Transverse colon (tissue), 4 donors: ENCODE data around the gene SUV39H1. TPM values are rescaled to one million over a fixed set of nuclear protein-coding genes. Genes with fewer than 3 reads are reported as not detected.
A peak's percentile ranks its signal among the peaks of the same experiment; 100 is the strongest.
"Not testable (repeated sequence)": the region's sequence is repeated elsewhere in the genome, so short reads cannot be mapped to it uniquely, and the experiment has no call there.

ENCODE experiments used
- DNase-seq: peaks from one replicate; pipeline ENCODE4 v3.0.0-alpha.2; 2019
- H3K27ac ChIP-seq, 4 donors: fragments of 200-600 bp; sonication (generic); 2 replicates each; pipeline ENCODE4 v1.5.1; 2016 to 2018; ENCODE audit warnings: inconsistent platforms in 4 of 4
- H3K27me3 ChIP-seq: fragments of 200-600 bp; sonication (generic); 2 replicates; pipeline ENCODE4 v1.5.1; 2017; ENCODE audit warnings: inconsistent platforms
- H3K36me3 ChIP-seq, 4 donors: fragments of 200-600 bp; sonication (generic); 2 replicates each; pipeline ENCODE4 v1.5.1; 2017 to 2019; ENCODE audit warnings: inconsistent platforms in 4 of 4
- H3K4me1 ChIP-seq, 4 donors: fragments of 200-600 bp; sonication (generic); 2 replicates each; pipeline ENCODE4 v1.5.1; 2017 to 2020; ENCODE audit warnings: inconsistent platforms in 4 of 4
- H3K4me3 ChIP-seq, 4 donors: fragments of 200-600 bp; sonication (generic); 1 replicate in 1 of 4; 2 replicates in 3 of 4; pipeline versions ENCODE4 v1.5.1 to v1.6.1; 2017 to 2019; ENCODE audit warnings: inconsistent platforms in 4 of 4
- H3K9me3 ChIP-seq, 2 donors: fragments of 200-600 bp; sonication (generic); 2 replicates each; pipeline ENCODE4 v1.5.1; 2017 to 2019; ENCODE audit warnings: inconsistent platforms in 2 of 2
- EP300 ChIP-seq: sonication (generic); formaldehyde crosslinking; IDR thresholded peaks from one replicate; pipeline ENCODE4 v1.6.1; 2017; ENCODE audit warnings: antibody characterized with exemption, low read depth
- POLR2A ChIP-seq: fragments of 450-650 bp; IDR thresholded peaks from one replicate; pipeline ENCODE4 v1.6.1; 2016; ENCODE audit warnings: antibody characterized with exemption, mild to moderate bottlenecking, moderate library complexity
- POLR2AphosphoS5 ChIP-seq, 3 donors: sonication (generic); formaldehyde crosslinking; IDR thresholded peaks; one replicate each; pipeline ENCODE4 v1.6.1; 2016; ENCODE audit warnings: antibody characterized with exemption in 3 of 3
- WGBS, 2 donors: methylation state at CpG; one replicate each; pipeline ENCODE4 v1.1.5; 2018; ENCODE audit warnings: low coverage in 1 of 2; 5-methylcytosine and 5-hydroxymethylcytosine counted together
- in situ Hi-C, 4 donors: fragments of 200-750 bp; cut with MboI; loops; one replicate each; pipeline versions ENCODE4 v1.15.0 to v1.15.1; 2017; ENCODE audit warnings: low sequenced_read_pairs in 3 of 4, low pct_ligation_motif_present in 1 of 4, low pct_unique_long_range_greater_than_20kb in 1 of 4
- intact Hi-C: fragments of 100-400 bp; cut with DNase I; formaldehyde crosslinking; loops from one replicate; pipeline ENCODE4 v1.15.1; 2023; ENCODE audit warnings: low total_unique reads
- total RNA-seq, 4 donors: library from RNA; depleted of rRNA; stranded (reverse); fragments of >200 nt; gene quantifications; one replicate each; pipeline ENCODE4 v1.1.0, GENCODE V29; 2016
- TF ChIP-seq, protein P1 (sequence below), 5 experiments: fragments of 200-600 bp in 3 of 5; fragments of 450-650 bp in 2 of 5; sonication (generic) in 3 of 5; IDR thresholded peaks; 1 replicate in 2 of 5; 2 replicates in 3 of 5; pipeline ENCODE4 v1.5.1; 2016 to 2017; ENCODE audit warnings: antibody characterized with exemption in 5 of 5, inconsistent platforms in 3 of 5, mild to moderate bottlenecking in 2 of 5, moderate library complexity in 1 of 5

The SUV39H1 gene
- total RNA-seq, 4 donors from 2014 or later = 1.00 to 5.3 (median 4.4) TPM

DNA sequence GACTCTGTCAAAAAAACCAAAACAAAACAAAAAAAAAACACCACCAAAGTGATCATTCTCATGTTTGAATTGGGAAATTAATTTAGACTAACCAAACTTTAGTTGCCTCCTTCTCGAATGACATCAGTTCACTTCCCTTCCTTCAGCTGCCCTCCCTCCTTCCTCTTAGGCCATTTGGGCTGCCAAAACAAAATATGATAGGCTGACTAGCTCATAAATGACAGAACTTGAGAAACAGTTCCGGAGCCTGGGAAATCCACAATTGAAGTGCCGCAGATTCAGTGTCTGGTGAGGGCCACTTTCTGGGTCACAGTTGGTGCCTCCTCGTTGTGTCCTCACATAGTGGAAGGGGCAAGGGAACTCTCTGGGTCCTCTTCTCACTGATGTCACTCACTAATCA lies 29.0 kb upstream of the SUV39H1 start:
- Histone ChIP-seq H3K4me3 (no peak overlapping the region), H3K4me1 (no peaks in the 10 kb centered on the region), H3K27ac (no peak overlapping the region), H3K27me3 (no peaks in the 10 kb centered on the region), H3K36me3 (no peaks in the 10 kb centered on the region), H3K9me3 (no peaks in the 10 kb centered on the region)
- TF ChIP-seq POLR2AphosphoS5 (IDR thresholded peaks at IDR 0.05) = no peak
- TF ChIP-seq, protein P1, sequence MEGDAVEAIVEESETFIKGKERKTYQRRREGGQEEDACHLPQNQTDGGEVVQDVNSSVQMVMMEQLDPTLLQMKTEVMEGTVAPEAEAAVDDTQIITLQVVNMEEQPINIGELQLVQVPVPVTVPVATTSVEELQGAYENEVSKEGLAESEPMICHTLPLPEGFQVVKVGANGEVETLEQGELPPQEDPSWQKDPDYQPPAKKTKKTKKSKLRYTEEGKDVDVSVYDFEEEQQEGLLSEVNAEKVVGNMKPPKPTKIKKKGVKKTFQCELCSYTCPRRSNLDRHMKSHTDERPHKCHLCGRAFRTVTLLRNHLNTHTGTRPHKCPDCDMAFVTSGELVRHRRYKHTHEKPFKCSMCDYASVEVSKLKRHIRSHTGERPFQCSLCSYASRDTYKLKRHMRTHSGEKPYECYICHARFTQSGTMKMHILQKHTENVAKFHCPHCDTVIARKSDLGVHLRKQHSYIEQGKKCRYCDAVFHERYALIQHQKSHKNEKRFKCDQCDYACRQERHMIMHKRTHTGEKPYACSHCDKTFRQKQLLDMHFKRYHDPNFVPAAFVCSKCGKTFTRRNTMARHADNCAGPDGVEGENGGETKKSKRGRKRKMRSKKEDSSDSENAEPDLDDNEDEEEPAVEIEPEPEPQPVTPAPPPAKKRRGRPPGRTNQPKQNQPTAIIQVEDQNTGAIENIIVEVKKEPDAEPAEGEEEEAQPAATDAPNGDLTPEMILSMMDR (IDR thresholded peaks at IDR 0.05) = no peak
- TF ChIP-seq EP300 = no peak
- TF ChIP-seq POLR2A = no peak
- no peak for DNase-seq
- 76% methylated on average over 4 of the region's 4 CpGs; no CpG with 5 or more reads in 1 of the 2 donors for WGBS, 2 donors
- intact Hi-C loops (no loop called here), in situ Hi-C loops (no loop called here)

DNA sequence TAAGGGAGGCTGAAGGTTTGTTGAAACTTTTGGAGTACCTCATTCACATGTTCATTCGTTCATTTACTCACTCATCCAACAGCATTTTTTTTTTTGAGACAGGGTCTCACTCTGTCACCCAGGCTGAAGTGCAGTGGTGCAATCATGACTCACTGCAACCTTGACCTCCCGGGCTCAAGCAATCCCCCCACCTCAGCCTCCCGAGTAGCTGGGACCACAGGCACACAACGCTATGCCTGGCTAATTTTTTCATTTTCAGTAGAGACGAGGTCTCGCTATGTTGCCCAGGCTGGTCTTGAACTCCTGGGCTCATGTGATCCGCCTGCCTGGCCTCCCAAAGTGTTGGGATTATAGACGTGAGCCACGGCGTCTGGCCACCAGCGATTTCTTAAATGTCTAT lies 28.3 kb upstream of the SUV39H1 start:
- in situ Hi-C loops, DNase-seq, H3K4me1 ChIP-seq, H3K27me3 ChIP-seq, H3K9me3 ChIP-seq, H3K27ac ChIP-seq, intact Hi-C loops, H3K4me3 ChIP-seq, H3K36me3 ChIP-seq: not testable (repeated sequence)
- 87% methylated on average over 11 of the region's 11 CpGs; no CpG with 5 or more reads in 1 of the 2 donors for WGBS, 2 donors

DNA sequence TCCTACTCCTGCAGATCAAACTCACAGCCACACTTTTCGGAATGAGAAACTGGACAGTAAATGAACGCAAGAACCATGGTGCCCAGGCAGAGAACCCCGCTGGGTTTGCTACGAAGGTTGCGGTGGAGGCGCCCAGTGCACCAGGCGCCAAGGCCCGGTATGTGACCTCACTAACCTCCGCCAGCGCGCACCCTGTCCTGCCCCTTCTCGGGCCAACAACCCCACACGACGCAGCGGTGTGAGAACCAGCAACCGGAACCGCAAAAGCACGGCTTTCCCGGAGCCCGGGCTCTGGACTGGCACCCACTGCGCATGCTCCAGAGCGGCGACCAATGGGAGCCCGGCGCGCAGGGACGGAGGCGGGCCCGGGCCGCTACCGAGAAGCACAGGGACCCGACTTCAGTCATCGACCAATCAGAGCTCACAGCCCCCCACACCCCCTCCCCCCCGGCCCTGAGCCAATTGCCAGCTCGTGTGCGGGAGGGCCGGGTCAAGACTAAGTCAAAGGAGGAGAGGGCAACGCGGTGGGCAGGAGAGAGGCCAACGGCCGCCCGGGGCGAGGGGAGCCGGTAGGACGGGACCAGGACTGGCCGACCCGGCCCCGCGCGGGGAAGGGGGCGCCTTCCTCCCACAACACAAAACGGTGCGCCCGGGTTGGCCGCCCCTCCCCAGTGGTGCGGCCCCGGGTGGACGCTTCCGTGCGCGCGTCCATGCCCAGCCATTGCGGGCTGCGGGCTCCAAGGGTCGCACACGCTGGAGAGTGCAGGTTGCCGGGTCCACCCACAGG lies 20.2 kb upstream of the SUV39H1 start:
- no peaks in the 10 kb centered on the region for H3K9me3 ChIP-seq
- DNase-seq = peak; percentile 91
- TF ChIP-seq EP300 (no peak), POLR2A (peak; percentile 89), POLR2AphosphoS5 (IDR thresholded peaks at IDR 0.05) (peak; percentile 81 to 90 (median 89))
- TF ChIP-seq, protein P1 (IDR thresholded peaks at IDR 0.05) = no peak
- WGBS, 2 donors = 46% methylated on average over 33 of the region's 67 CpGs; no CpG with 5 or more reads in 1 of the 2 donors
- in situ Hi-C loops (no loop called here), intact Hi-C loops (no loop called here)
- H3K27me3 ChIP-seq = no peaks in the 10 kb centered on the region
- H3K4me1 ChIP-seq = peaks cover 0 to 13% (median 1%) of the 10 kb centered on the region in 4 donors
- H3K36me3 ChIP-seq = no peaks in the 10 kb centered on the region
- peak overlapping the region; percentile 88 to 96 (median 92) for H3K27ac ChIP-seq
- H3K4me3 ChIP-seq = peak overlapping the region; percentile 63 to 92 (median 79)

DNA sequence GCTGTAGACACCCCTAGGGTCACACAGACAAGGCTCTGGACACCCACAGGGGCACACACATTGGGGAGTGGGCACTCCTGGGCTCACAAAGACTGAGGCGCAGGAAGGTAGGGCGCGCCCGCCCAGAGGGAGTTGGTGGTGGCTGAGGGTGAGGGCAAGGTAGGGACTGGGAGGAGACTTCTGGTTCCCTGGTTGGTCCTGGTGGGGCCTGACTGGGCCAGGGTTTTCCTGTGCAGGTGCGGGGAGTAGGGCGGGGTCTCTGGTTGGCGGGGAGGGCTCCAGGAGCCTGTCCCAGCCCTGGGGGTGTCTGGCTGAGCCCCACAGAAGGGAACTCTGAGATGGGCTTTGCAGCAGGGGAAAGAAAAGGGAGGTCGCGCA lies 19.7 kb upstream of the SUV39H1 start:
- intact Hi-C loops (no loop called here), in situ Hi-C loops (no loop called here)
- Histone ChIP-seq H3K36me3 (no peaks in the 10 kb centered on the region), H3K4me1 (peaks cover 0 to 13% (median 1%) of the 10 kb centered on the region in 4 donors), H3K27me3 (no peaks in the 10 kb centered on the region), H3K9me3 (no peaks in the 10 kb centered on the region), H3K4me3 (peak overlapping the region; percentile 63 to 92 (median 79)), H3K27ac (peak overlapping the region; percentile 88 to 96 (median 92))
- no peak for TF ChIP-seq POLR2A
- no peak for TF ChIP-seq POLR2AphosphoS5 (IDR thresholded peaks at IDR 0.05)
- TF ChIP-seq, protein P1 (IDR thresholded peaks at IDR 0.05) = no peak
- no peak for TF ChIP-seq EP300
- DNase-seq = peak; percentile 27
- 53% methylated on average over 9 of the region's 9 CpGs; no CpG with 5 or more reads in 1 of the 2 donors for WGBS, 2 donors
